HFF-Myc (cell line): ENCODE measurements around the gene TSC22D2.

ENCODE experiments used
- DNase-seq: peaks from one replicate; pipeline ENCODE4 v3.0.0-alpha.2; 2011; ENCODE audit warnings: low read depth; ENCODE audit errors: extremely low read depth
- H3K4me3 ChIP-seq: replicated peaks from 2 replicates; pipeline ENCODE4 v1.5.1; 2011; ENCODE audit warnings: low read depth, mild to moderate bottlenecking, control low read depth, low read length
- CTCF ChIP-seq: IDR thresholded peaks from 2 replicates; pipeline ENCODE4 v1.5.1; 2012; ENCODE audit warnings: mild to moderate bottlenecking, low read depth, low read length, control low read depth; ENCODE audit errors: missing control alignments

Gene TSC22D2

GRCh38 chr3:150367757-150368156, 40.3 kb upstream of the TSC22D2 start:
- no peak for TF ChIP-seq CTCF
- no peak overlapping the region for H3K4me3 ChIP-seq

GRCh38 chr3:150370122-150370602, 37.9 kb upstream of the TSC22D2 start:
- peak; percentile 12 for TF ChIP-seq CTCF
- DNase-seq: peak; percentile 95
- peak overlapping the region; percentile 47 for H3K4me3 ChIP-seq

More at GRCh38 chr3:150367757-150368156, 40.3 kb upstream of the TSC22D2 start:
- DNase-seq: no peak

DNA sequence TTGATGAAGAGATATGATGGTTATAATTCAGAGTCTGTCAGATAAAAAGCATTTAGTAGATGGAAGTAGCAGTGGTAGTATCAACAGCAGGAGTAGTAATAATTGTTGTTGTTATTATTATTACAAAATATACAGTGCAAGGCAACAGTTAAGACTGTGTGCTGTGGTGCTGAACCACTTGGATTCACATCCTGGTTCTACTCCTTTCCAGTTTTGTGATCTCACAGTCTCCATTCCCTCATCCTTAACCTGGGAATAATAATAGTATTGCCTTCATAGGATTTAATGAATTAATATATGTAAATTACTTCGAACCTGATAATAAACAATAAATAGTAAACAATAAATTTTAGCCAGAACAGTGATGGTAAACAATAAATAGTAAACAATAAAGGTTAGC, 37.1 kb upstream of the TSC22D2 start:
- peak overlapping the region; percentile 47 for H3K4me3 ChIP-seq
- no peak for DNase-seq
- no peak for TF ChIP-seq CTCF

GRCh38 chr3:150371741-150372254, 36.3 kb upstream of the TSC22D2 start:
- no peak for TF ChIP-seq CTCF
- DNase-seq: peak; percentile 97
- H3K4me3 ChIP-seq: peak overlapping the region; percentile 47

DNA sequence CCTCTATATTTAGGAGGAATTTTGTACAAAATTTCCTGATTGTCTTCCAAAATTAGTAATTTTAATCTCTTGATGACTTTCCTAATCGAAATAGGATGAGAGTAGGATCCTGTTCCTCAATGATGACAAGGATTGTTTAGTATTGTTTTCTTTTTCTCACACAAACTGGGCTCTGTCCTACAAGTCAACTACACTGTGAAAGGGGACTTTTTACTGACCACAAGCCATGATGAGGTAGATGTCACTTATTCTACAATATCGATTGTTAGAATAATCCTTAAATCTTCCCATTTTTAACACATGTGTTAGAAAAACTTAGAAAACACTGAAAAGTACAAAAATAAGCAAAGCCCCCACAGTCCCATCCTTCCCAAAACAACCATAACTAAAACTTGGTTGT, 35.8 kb upstream of the TSC22D2 start:
- no peak for TF ChIP-seq CTCF
- no peak for DNase-seq
- H3K4me3 ChIP-seq: no peak overlapping the region

- H3K4me3 ChIP-seq: no peak overlapping the region
- DNase-seq: no peak
- peak; percentile 25 for TF ChIP-seq CTCF
These were observed 35.4 kb upstream of the TSC22D2 start for GRCh38 chr3:150372722-150373121.
